HG03064 (cell line): ENCODE data around the gene EIF4E1B.

Experiments
- ATAC-seq: cut with Tn5 transposase; IDR thresholded peaks from one replicate; pipeline ENCODE4 v1.9.1; 2021; ENCODE audit warnings: low read depth; ENCODE audit not compliant: unreplicated experiment

The EIF4E1B gene

DNA sequence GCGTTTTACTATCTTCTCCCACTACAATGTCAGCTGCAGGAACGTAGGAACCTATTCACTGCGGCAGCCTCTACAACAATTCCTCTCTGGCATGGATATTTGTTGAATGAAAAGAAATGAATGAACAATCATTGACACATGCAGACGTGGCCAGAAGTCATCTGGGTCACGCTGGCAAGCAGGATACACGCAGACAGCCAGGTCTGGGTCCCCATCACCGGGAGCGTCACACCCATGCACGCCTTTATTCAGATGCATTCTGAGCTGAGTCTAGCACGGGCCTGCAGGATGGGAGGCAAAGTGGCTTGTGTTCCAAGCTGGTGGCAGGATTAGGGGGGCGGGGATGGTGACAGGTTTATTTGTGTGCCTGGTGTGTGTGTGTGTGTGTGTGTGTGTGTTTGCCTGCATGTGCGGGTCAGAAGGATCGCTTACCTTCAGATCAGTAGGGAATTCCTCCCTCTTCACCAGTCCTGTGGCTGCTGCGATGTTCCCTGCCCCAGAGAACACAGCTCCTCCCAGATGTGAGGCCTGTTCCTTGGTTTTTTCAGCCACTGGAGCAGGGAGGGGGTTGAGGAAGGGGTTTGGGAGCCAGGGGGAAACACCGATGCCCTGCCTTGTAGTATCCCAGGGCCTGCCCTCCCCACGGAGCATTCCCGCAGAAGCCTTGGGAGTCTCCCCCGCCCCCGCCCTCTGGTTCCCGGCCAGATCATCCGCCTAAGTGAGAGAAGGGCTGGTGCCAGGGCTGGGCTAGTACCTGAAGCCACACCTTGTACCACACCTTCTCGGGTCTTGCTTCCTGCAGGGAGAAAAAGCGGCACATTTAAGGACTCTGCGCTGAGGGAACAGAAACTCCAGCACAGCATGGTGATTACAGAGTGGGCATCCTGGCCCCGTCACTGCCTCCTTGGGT, 4.3 kb upstream of the EIF4E1B start:
- ATAC-seq = no peak

DNA sequence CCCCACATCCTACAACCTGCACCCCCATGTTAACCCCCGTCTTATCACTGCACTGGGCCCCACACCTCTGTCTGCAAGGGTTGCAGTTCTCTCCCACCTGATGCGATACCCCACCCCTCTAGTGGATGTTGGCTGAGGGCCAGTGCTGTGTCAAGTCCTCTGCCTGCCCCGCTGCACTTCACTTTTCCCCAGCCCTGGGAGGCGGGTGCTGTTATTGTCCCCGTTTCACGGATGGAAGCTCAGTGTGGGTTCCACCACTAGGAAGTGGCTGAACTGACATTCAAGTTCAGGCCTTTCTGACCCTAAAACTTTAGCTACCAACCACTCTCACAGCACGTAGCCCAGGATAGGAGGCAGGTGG, 3.6 kb upstream of the EIF4E1B start:
- no peak for ATAC-seq

DNA sequence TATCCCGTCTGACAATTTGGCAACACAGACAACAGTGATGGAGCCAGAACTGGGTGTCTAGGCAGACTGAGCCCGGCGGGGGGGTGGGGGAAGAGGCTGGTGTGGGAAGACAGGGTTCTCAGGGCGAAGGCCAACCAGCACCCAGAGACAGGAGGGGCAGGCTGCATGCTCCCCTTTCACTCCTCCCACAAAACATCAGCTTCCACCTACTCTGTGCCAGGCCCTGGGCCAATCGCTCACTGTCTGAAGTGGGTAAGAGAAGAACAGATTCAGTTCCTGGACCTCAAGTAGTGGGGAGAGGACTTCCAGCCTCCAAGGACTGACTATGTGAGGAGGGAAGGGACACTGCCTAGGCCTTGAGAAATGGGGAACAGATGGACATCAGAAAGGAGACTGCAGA, 2.9 kb upstream of the EIF4E1B start:
- no peak for ATAC-seq

DNA sequence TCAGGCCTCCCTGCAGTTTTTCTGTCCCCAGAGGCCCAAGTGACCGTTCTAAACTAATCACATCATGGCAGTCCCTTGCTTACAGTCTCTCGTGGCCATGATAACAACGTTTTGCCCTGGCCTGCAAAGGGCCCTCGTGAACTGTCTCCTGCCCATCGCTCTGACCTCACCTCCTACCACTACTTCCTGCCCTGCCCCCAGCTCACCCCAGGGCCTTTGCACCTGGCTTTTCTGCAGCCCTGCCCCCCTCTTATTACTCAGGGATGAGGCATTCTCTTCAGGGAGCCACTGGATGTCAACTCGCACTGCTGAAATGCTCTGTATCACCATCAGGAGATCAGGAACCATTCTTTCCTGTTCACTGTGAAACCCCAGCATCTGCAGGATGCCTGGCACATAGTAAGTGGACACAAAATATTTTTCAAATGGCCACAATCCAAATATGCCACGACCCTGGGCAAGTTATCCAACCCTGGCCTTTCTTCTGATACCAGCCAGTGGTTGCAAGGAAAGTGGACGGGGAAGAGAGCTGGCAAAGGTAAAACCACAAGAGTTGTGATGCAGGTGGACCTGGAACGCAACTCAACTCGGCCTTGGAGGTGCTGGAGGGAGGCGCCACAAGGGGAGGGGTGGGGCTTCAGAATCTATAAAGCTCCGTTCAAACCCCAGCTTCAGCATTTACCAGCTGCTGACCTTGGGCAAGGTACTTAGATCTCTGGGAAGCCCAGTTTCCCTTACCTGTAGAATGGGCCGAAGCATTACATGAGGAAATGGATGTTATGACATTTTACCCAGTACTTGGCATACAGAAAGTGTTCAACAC, 1.9 kb upstream of the EIF4E1B start:
- no peak for ATAC-seq

DNA sequence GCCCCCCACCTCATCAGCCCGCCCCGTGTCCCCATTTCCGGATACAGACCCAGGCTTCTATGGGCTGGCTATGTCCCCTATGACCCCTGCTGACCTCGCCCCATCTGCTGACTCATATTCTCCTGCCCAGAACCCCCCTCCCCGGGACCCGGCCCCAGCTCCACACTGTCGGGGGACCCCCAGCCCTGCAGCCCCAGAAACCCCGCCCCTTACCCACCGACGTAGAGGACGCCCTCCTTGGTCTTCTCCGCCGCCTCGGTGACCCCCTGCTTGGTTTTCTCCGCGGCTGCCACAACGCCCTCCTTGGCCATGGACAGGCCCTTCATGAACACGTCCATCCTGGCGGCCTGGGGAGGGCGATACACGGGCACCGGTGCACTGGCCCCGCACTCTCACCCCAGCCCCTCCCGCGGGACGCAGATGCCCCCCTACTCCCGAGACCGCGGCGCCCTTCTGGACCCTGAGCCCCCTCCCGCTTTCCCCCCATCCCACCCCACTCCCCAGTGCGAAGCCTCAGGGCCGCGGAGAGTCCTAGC, 1.1 kb upstream of the EIF4E1B start:
- ATAC-seq = no peak

DNA sequence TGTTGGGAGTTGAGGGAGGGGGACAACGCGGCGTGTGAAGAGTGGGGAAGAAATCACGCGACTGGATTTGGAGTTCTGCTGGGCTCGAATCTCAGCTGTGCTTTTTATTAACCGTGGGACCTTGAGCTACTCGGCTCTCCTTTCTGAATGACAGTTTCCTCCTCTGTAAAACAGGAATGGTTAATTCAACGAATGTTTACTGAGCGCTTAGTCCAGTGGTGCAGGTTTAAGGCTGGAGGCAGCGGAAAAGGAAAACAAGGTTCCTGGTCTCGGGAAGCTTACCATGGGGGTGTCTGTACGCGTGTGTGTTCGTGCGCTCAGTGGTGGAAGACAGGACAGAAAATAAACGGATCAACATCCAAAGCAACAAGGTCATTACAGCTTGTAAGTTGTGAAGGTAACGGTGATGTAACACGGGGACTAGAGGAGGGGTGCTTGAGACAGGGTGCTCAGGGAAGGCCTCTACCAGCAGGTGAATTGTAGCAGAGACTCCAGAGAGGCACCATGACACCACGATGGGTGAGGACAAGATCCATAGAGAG, 277 bp downstream of the EIF4E1B start:
- ATAC-seq = no peak

DNA sequence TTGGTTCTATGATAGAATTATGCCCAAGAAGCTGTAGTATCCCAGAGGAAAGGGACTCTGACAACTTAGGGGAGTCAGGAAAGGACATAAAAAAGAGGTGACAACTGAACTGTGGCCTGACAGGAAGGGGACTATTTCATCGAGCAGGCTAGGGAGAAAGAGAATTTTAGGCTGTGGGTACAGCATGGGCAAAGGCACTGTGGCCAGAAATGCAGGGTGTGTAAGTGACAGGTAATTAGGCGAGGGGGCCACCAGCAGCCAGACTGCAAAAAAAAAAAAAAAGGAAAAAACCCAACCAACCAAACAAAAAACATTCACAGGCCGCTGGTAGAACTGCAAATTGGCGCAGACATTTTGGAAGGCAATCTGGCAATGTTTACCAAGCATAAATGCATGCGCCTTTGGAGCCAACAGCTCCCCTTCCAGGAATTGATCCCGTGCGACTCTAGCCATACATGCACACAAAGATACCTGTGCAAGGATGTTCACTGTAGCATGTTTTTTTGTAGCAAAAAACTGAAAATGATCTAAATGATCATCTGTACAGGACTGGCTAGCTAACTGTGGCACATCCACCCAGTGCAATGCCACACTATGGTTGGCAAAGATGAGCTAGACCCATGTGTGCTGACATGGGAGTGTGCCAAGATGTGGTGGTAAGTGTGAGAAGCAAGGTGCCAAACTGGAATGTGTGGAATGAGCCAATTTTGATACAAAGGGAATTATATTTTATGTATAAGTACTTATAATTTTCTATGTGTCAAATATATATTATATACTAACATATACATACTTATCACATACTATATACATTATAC, 1.1 kb downstream of the EIF4E1B start:
- ATAC-seq = no peak

DNA sequence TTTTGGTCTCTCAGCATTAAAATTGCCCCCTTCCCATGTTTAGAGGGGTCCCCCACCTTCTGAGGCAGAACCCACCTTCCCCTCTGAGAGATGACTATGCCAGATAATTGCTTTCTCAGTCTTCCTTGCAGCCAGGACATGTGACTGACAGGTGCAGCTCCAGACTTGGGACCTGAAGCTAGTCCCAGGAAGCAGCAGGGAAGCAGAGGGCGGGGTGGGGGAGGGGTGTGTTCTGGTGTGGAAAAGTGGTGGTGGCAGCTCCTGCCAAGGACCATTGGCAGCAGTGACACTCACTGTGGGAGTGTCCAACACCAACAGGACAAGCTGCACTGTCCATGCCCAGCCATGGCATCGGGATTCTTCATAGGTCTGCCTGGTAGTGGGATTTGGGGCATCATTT, 2.3 kb downstream of the EIF4E1B start:
- no peak for ATAC-seq

DNA sequence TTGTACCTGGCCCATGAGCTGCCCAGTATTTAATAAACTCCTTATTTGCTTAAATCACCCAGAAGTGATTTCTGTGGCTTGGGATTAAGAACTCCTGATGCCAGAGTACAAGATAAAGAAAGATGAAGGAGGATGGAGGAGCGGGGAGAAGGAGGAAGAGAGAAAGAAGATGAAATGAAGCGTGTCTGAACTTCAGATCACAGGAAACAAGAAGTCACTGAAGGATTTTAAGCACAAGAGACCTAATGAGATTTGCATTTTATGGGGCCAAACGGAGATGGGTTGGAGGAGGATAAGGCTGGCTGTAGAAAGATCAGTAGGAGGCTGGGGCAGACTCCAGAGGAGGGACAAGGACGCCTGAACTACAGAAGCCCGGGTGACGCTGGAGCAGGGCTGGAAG, 3.1 kb downstream of the EIF4E1B start:
- ATAC-seq = no peak

DNA sequence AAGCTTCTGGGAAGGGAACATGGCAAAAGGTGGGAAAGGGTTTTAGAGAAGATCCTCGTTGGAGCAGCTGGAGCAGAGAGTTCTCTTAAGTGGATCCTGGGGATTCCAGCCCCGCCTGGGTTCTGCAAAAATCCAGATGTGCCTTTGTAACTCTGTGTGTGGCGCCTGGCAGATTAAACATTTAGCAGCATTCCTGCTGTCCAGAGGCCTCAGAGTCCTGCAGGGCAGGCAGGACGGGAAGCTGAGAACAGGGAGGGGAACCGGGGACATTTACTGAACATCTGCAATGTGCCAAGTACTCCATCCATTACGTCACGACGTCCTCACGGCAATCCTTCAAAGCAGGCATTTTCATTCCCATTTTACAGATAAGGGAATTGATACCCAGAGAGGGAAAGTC, 6.0 kb downstream of the EIF4E1B start:
- no peak for ATAC-seq

DNA sequence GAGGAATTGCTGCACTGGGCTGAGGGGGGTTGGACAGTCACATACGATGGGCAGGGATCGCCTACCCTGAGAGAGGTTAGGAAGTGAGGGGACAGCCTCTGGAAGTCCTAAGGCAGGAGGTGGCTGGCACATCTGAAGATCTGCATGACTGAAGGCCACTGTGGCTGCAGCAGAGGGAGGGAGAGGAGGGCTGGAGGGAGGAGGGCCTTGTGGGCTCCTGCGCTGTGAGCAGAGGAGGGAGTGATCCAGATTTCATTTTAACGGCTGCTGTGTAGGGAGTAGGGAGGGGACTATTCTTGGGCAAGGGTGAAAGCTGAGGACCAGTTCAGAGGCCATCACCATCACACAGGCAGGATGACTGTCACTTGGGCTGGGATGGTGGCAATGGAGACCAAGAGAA, 7.1 kb downstream of the EIF4E1B start:
- no peak for ATAC-seq

DNA sequence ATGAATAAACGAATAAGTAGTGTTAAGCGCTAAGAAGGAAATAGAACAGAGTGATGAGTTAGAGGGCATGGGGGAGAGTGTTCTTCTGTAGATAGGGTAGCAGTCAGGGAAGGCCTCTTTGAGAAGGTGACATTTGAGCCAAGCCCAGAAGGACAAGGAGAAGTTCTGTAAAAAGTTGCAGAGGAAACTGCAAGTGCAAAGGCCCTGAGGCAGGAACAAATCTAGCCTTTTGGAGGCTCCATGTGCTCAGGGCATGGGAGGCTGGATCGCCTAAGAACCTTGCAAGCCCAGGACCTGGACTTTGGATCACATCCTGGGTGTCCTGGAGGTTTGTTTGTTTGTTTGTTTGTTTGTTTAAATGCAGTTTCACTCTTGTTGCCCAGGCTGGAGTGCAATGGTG, 8.0 kb downstream of the EIF4E1B start:
- ATAC-seq = no peak

DNA sequence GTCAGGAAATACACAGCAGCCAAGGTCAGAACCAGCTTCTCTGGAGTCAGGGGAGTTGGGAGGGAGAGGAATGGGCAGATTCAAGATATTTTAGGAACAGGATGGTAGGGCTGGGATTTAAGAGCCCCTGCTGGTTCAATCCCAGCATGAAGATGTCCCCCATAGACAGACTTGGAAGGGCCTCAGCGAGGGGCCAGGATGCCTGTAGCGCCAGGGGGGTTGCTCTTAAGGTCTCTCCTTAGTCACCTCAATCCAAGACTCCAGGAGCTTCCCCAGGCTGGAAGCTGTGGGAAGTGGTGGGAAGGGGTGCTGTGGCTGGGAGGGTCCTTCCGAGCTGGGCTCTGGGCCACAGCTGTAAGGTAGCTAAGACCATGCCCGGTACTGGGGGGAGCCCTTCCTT, 8.7 kb downstream of the EIF4E1B start:
- ATAC-seq = no peak

DNA sequence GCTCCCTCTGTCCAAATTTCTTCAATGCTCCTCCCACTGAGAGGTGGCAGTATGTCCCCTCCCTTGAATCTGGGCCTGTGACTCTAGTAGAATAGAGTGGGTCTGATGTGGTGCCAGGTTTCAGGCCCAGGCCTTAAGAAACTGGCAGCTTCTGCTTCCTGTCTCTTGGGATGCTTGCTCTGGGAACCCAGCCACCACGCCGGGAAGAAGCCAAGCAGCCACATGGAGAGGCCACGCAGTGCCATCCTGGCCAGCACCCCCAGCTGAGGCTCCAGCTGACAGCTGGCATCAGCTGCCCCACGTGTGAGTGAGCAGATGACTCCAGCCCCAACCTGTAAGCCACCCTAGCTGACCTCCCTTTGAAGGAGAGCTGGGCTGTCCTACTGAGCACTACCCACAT, 9.5 kb downstream of the EIF4E1B start:
- no peak for ATAC-seq

DNA sequence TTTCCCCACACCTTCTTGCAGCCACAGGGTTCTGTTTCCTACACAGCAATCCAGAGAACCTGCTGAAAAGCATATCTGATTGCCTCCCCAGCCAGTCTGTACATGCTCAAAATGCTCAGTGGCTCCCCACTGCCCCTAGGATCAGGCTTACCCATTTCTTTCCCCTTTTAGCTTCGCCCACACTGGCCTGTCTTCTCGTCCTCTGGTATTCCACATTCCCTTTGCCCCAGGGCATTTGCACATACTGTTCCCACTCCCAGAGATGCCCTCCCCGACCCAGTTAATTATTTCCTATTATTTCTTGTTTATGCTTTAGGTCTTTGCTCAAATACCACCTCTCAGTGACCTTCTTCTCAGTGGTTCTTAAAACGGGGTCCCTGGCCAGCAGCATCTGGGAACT, 10.1 kb downstream of the EIF4E1B start:
- no peak for ATAC-seq

DNA sequence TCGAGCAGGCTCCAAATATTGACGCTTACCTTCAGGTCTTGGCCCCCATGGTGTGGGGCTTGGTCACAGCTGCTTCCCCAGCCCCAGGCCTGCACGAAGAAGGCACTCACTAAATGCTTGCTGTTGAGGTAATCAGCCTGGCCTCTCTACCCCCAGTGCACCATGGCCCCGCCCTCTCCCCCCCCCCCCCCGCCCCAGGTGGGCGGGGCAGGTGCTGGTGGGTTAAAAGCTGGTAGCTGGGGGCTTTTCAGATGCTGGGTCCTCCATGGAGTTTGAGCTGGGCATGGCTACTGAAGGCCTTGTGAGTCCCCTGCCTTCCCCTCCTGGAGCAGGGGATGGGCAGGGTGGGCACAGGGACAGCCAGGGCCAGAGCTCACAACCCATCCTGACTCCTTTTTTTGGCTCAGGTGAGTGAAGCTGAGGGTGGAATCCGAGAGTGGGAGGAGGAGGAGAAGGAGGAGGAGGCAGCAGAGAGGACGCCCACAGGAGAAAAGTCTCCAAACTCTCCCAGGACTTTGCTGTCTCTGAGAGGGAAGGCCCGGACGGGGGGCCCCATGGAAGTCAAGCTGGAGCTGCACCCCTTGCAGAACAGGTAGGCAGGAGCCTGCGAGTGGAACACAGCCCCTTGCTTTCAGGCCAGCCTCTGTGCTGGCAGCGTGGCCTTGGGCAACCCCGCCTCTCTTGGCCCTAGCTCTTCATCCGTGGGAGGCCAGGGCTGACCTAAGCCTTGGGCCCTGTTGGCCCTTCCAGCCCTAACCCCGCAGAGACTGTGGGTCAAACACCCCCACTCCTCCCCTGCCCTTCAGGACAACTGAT, 12.4 kb downstream of the EIF4E1B start:
- no peak for ATAC-seq

DNA sequence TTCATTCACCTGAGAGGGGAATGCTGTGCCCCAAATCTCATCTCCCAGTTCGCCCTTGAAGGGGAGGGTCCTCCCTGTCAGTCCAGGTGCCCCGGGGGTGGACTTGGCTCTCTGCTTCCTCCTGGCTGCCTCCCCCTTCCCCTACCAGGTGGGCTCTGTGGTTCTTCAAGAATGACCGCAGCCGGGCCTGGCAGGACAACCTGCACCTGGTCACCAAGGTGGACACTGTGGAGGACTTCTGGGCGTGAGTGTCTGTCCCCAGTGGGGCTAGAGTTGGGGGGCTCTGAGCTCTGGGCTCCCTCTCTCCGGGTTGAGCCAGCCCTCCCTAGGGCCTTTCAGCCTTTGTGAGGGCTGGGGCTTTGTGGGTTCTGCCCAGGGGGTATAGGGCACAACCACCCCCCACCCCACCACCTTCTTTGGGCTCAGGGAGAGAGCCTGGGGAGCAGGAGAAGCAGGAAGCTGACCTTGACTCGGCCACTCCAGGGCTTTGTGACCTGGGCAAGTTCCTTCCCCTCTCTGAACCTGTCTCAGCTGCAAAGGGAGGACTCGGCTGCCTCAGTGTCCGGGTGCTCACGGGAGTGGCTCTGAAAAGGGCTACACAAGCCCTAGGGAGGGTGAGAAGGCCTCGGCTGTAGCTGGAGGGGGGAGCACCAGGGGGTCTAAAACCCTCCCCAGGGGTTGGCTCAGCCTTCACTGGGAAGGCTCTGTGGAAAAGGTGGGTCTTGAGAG, 13.2 kb downstream of the EIF4E1B start:
- ATAC-seq = no peak

DNA sequence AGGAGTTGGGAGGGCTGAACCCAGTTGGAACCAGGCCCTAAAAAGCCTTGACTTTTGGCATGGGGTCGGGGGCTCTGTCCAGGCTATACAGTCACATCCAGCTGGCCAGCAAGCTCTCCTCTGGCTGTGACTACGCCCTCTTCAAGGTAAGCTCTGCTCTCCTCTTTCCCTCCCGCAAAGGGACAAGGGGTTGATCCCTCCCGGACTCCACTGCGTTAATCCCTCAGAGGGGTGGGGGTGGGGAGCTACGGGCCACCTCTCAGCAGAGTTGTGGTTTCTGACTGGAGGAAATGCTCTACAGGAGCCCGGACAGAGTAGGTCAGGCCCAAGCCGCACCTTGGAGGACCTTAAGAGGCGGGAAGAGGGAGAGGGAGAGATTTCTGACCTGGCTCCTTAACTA, 13.8 kb downstream of the EIF4E1B start:
- ATAC-seq = no peak
